HCT116 (cell line): ENCODE results near the gene ATP13A2. TPM values are rescaled to one million over a fixed set of nuclear protein-coding genes. Genes with fewer than 3 reads are reported as not detected.
"Not testable (repeated sequence)": the region's sequence is repeated elsewhere in the genome, so short reads cannot be mapped to it uniquely, and the experiment has no call there.

ENCODE experiments used
- ATAC-seq: fragments of 200-7000 bp; cut with Tn5 transposase; 2 replicates; pipeline ENCODE4 v1.9.1; 2020; ENCODE audit warnings: mild to moderate bottlenecking, moderate library complexity
- BruUV-seq: library from RNA; stranded (reverse); fragments of 400-500 nt; replicated peaks from 2 replicates; lab custom pipeline; 2021; lab: Mats Ljungman, UMichigan
- CTCF ChIA-PET: fragments of 300-600 bp; sonication (Branson Sonifier 250); formaldehyde crosslinking; loops from one replicate; lab custom pipeline; 2021; ENCODE audit warnings: antibody characterized with exemption; lab: Charles Lee
- POLR2A ChIA-PET: fragments of 300-600, 350-600 bp; sonication (Branson Sonifier 250); formaldehyde crosslinking; loops from one replicate; lab custom pipeline; 2021; ENCODE audit warnings: antibody characterized with exemption; lab: Charles Lee
- RAD21 ChIA-PET, 2 experiments: fragments of 300-600 bp; sonication (Branson Sonifier 250); formaldehyde crosslinking; loops; one replicate each; lab custom pipeline; 2023; ENCODE audit warnings: low total read pairs in 2 of 2; ENCODE audit not compliant: uncharacterized antibody in 2 of 2, unreplicated experiment in 2 of 2, low non-redundant PET in 1 of 2; lab: Charles Lee
- DNase-seq: peaks from one replicate; pipeline ENCODE4 v3.0.0-alpha.2; 2010; ENCODE audit warnings: low read depth, low spot score
- H2AFZ ChIP-seq: fragments of 200-600 bp; shearing (Covaris generic), sonication (generic); 2 replicates; pipeline ENCODE4 v1.6.1; 2017; ENCODE audit warnings: low read depth, mixed run types, mixed read lengths, antibody characterized with exemption, low read length; ENCODE audit not compliant: poor library complexity, severe bottlenecking
- H3K27ac ChIP-seq: 2 replicates; pipeline ENCODE4 v1.5.1; 2012; ENCODE audit warnings: low read depth, low read length
- H3K27me3 ChIP-seq: fragments of 200-600 bp; sonication (generic); 2 replicates; pipeline ENCODE4 v1.6.1; 2016; ENCODE audit warnings: mixed run types, low read length, mixed read lengths; ENCODE audit not compliant: insufficient read depth
- H3K36me3 ChIP-seq, 2 experiments: fragments of 200-500 bp in 1 of 2; fragments of 200-600 bp in 1 of 2; sonication (Bioruptor generic) in 1 of 2; sonication (generic) in 1 of 2; 2 replicates each; pipeline versions ENCODE4 v1.5.1 to v1.6.1; 2014 to 2016; ENCODE audit warnings: low read length in 2 of 2, inconsistent platforms in 1 of 2, mixed read lengths in 1 of 2, mixed run types in 1 of 2; ENCODE audit not compliant: insufficient read depth in 2 of 2, control insufficient read depth in 1 of 2
- H3K4me1 ChIP-seq, 2 experiments: fragments of 200-600 bp in 1 of 2; sonication (generic) in 1 of 2; 2 replicates each; pipeline versions ENCODE4 v1.5.1 to v1.6.1; 2012 to 2017; ENCODE audit warnings: low read length in 2 of 2, inconsistent platforms in 1 of 2, mild to moderate bottlenecking in 1 of 2, mixed read lengths in 1 of 2, mixed run types in 1 of 2, moderate library complexity in 1 of 2; ENCODE audit not compliant: insufficient read depth in 2 of 2, control insufficient read depth in 1 of 2
- H3K4me2 ChIP-seq: fragments of 200-600 bp; sonication (generic); 2 replicates; pipeline ENCODE4 v1.6.1; 2017; ENCODE audit warnings: mixed run types, low read length, mixed read lengths
- H3K4me3 ChIP-seq, 2 experiments: fragments of 200-600 bp in 1 of 2; sonication (generic) in 1 of 2; replicated peaks in 1 of 2; 2 replicates each; pipeline ENCODE4 v1.5.1; 2011 to 2016; ENCODE audit warnings: low read length in 2 of 2, control low read depth in 1 of 2, low read depth in 1 of 2, mild to moderate bottlenecking in 1 of 2, mixed read lengths in 1 of 2, mixed run types in 1 of 2
- H3K79me2 ChIP-seq: fragments of 200-600 bp; sonication (generic); 2 replicates; pipeline ENCODE4 v1.6.1; 2017; ENCODE audit warnings: mild to moderate bottlenecking, mixed run types, low read length, moderate library complexity, mixed read lengths; ENCODE audit not compliant: insufficient read depth
- H3K9ac ChIP-seq: fragments of 200-600 bp; sonication (generic); 2 replicates; pipeline ENCODE4 v1.6.1; 2016; ENCODE audit warnings: low read length, mixed read lengths
- H3K9me2 ChIP-seq: fragments of 200-600 bp; sonication (generic), shearing (Covaris generic); 2 replicates; pipeline ENCODE4 v1.6.1; 2017; ENCODE audit warnings: mixed run types, mild to moderate bottlenecking, moderate library complexity; ENCODE audit not compliant: insufficient read depth
- H3K9me3 ChIP-seq, 2 experiments: fragments of 200-500 bp in 1 of 2; fragments of 200-600 bp in 1 of 2; sonication (Bioruptor generic) in 1 of 2; sonication (generic) in 1 of 2; 2 replicates each; pipeline ENCODE4 v1.6.1; 2014 to 2017; ENCODE audit warnings: low read length in 2 of 2, mixed read lengths in 2 of 2, inconsistent platforms in 1 of 2, low read depth in 1 of 2, mild to moderate bottlenecking in 1 of 2, mixed run types in 1 of 2, moderate library complexity in 1 of 2; ENCODE audit not compliant: control insufficient read depth in 1 of 2, insufficient read depth in 1 of 2
- H4K20me1 ChIP-seq: fragments of 200-600 bp; sonication (generic), shearing (Covaris generic); 2 replicates; pipeline ENCODE4 v1.6.1; 2017; ENCODE audit warnings: mixed run types, mild to moderate bottlenecking, moderate library complexity; ENCODE audit not compliant: insufficient read depth
- CBX3 ChIP-seq: IDR thresholded peaks from 2 replicates; pipeline ENCODE4 v1.6.1; 2012; ENCODE audit warnings: low read depth
- EZH2 ChIP-seq: fragments of 200-600 bp; sonication (generic); IDR thresholded peaks from 2 replicates; pipeline ENCODE4 v1.6.1; 2017; ENCODE audit warnings: antibody characterized with exemption, mixed run types
- EZH2phosphoT487 ChIP-seq: fragments of 200-600 bp; IDR thresholded peaks from 2 replicates; pipeline ENCODE4 v1.6.1; 2018; ENCODE audit warnings: antibody characterized with exemption, borderline replicate concordance
- FOSL1 ChIP-seq: IDR thresholded peaks from 2 replicates; pipeline ENCODE4 v1.6.1; 2012; ENCODE audit warnings: low read depth
- POLR2A ChIP-seq: IDR thresholded peaks from 2 replicates; pipeline ENCODE4 v1.7.0; 2011; ENCODE audit warnings: borderline replicate concordance; ENCODE audit not compliant: insufficient read depth, insufficient read length; ENCODE audit errors: extremely low read depth
- SP1 ChIP-seq: IDR thresholded peaks from 2 replicates; pipeline ENCODE4 v1.6.1; 2012; ENCODE audit warnings: low read depth
- SRF ChIP-seq: IDR thresholded peaks from 2 replicates; pipeline ENCODE4 v1.6.1; 2012; ENCODE audit warnings: low read depth
- TCF7L2 ChIP-seq: IDR thresholded peaks from 2 replicates; pipeline ENCODE4 v1.7.0; 2011; ENCODE audit warnings: borderline replicate concordance, inconsistent platforms; ENCODE audit not compliant: insufficient read depth, insufficient read length; ENCODE audit errors: extremely low read depth
- YY1 ChIP-seq: IDR thresholded peaks from 2 replicates; pipeline ENCODE4 v1.6.1; 2011; ENCODE audit warnings: low read length, low read depth, moderate library complexity, mild to moderate bottlenecking; ENCODE audit not compliant: insufficient replicate concordance; ENCODE audit errors: extremely low read depth
- ZFX ChIP-seq: fragments of 450-650 bp; IDR thresholded peaks from 2 replicates; pipeline ENCODE4 v1.6.1; 2017
- intact Hi-C: fragments of 100-400 bp; cut with micrococcal nuclease; formaldehyde crosslinking; loops from 2 replicates; pipeline ENCODE4 v1.10.0; 2022
- total RNA-seq: library from RNA; stranded (reverse); gene quantifications from one replicate; pipeline ENCODE4 v1.2.1, GENCODE V29; 2021; ENCODE audit not compliant: unreplicated experiment

ATP13A2 gene
- total RNA-seq, 1 experiment from 2014 or later: 60.5 TPM

DNA sequence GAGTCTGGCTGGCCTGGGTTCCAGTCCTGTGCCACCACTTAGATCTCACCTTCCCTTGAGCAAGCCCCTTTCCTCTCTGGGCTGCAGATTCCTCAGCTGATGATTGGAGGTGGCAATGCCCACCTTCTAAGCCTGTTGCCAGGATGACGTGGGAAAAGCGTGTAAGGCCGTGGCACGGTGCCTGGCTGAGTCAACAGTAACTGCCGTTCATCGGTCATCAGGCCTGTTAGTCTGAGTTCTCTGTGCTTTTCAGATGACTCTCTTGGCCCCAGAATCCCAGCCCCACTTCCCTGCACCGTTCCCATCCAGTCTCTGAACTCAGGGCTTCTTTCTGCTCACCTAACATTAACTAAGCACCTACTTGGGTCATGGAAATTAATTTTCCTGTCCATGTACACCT is 62.7 kb downstream of the ATP13A2 start:
- BruUV-seq, ATAC-seq, H3K36me3 ChIP-seq, CTCF ChIA-PET, H3K4me1 ChIP-seq, H3K9me2 ChIP-seq, H3K4me3 ChIP-seq, H2AFZ ChIP-seq, H3K27me3 ChIP-seq, H3K9me3 ChIP-seq, H3K79me2 ChIP-seq, H3K9ac ChIP-seq, H3K4me2 ChIP-seq, RAD21 ChIA-PET, DNase-seq, H3K27ac ChIP-seq, H4K20me1 ChIP-seq, intact Hi-C loops: not testable (repeated sequence)
- POLR2A ChIA-PET: interaction anchor here (1.9 kb wide), 1 partner anchor 328 kb away, joined by 9 read pairs; no protein-coding TSS in a partner anchor

DNA sequence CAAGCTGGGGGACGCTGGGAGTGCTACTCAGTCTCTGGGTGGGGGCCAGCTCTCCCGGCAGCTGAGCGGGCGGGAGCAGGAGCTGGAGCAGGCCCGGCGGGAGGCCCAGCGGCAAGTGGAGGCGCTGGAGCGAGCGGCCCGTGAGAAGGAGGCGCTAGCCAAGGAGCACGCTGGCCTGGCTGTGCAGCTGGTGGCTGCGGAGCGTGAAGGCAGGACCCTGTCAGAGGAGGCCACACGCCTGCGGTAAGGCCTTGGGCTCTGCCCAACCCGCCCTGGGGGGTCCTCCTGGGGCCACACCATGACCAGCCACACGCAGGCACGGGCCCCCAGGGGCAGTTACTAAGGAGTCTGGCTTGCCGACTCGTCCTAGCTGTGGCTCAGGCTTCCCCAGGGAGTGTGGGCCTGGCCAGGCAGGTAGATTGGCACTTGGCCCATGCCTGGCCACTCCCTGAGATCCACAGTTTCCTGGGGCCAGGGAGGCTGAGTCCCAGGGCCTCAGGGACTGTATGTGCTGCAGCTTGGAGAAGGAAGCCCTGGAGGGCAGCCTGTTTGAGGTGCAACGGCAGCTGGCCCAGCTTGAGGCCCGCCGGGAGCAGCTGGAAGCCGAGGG is 63.3 kb downstream of the ATP13A2 start:
- H2AFZ ChIP-seq, ATAC-seq, BruUV-seq, intact Hi-C loops, RAD21 ChIA-PET, H3K9me2 ChIP-seq, H3K36me3 ChIP-seq, H3K27ac ChIP-seq, H3K9me3 ChIP-seq, H3K27me3 ChIP-seq, H3K4me3 ChIP-seq, H3K4me1 ChIP-seq, H3K4me2 ChIP-seq, DNase-seq, H3K9ac ChIP-seq, H4K20me1 ChIP-seq, H3K79me2 ChIP-seq: not testable (repeated sequence)
- CTCF ChIA-PET: interaction anchor here (1.2 to 2.5 kb wide), 2 partner anchors 13 to 326 kb away, joined by 3 to 34 read pairs; no protein-coding TSS in a partner anchor
- POLR2A ChIA-PET: interaction anchor here (1.9 kb wide), 1 partner anchor 328 kb away, joined by 9 read pairs; no protein-coding TSS in a partner anchor

DNA sequence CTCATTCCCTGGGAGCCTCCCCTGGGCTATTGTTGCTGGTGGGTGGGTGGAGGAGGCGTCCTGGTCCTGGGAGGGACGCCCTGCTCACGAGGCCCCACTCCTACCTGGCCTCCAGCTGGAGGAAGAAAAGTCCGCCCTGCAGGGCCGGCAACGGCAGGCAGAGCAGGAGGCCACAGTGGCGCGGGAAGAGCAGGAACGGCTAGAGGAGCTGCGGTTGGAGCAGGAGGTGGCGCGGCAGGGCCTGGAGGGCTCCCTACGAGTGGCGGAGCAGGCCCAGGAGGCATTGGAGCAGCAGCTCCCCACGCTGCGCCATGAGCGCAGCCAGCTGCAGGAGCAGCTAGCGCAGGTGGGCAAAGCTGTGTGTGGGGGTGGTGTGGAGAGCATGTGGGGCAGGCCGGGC is 65.1 kb downstream of the ATP13A2 start:
- H3K9ac ChIP-seq: no peak overlapping the region
- ChIA-PET RAD21 (interaction anchor here in 1 of 2 experiments (1.3 kb wide), 1 partner anchor 326 kb away, joined by 3 read pairs; no protein-coding TSS in a partner anchor), POLR2A (no interaction called here), CTCF (interaction anchor here (1.5 to 2.5 kb wide), 2 partner anchors 32 to 325 kb away, joined by 3 to 34 read pairs; no protein-coding TSS in a partner anchor)
- H3K4me2 ChIP-seq: no peak overlapping the region
- ATAC-seq: no peak
- no peaks in the 10 kb centered on the region; a peak in 1 of 4 replicates for H3K36me3 ChIP-seq
- no peaks in the 10 kb centered on the region for H3K79me2 ChIP-seq
- no peaks in the 10 kb centered on the region for H3K9me2 ChIP-seq
- H3K4me1 ChIP-seq: no peaks in the 10 kb centered on the region; a peak in 1 of 4 replicates
- no peak overlapping the region for H3K27ac ChIP-seq
- H3K9me3 ChIP-seq: no peaks in the 10 kb centered on the region
- H4K20me1 ChIP-seq: no peaks in the 10 kb centered on the region
- no peak overlapping the region for H3K4me3 ChIP-seq
- DNase-seq: no peak
- H3K27me3 ChIP-seq: no peaks in the 10 kb centered on the region
- intact Hi-C loops: no loop called here
- no TSS peak for BruUV-seq
- no peak overlapping the region for H2AFZ ChIP-seq
- no peak for TF ChIP-seq ZFX
- TF ChIP-seq EZH2phosphoT487: no peak
- TF ChIP-seq CBX3: no peak
- TF ChIP-seq TCF7L2: no peak
- no peak for TF ChIP-seq EZH2
- no peak for TF ChIP-seq SRF
- TF ChIP-seq SP1: no peak
- no peak for TF ChIP-seq POLR2A
- no peak for TF ChIP-seq YY1
- TF ChIP-seq FOSL1: no peak
